IPS-11a (cell line): Measurements from ENCODE around the gene NADSYN1.

Experiments
- H3K4me3 ChIP-seq: one replicate; pipeline ENCODE4 v1.5.1; 2013; ENCODE audit warnings: low read depth, low read length, control low read depth

NADSYN1 gene

DNA sequence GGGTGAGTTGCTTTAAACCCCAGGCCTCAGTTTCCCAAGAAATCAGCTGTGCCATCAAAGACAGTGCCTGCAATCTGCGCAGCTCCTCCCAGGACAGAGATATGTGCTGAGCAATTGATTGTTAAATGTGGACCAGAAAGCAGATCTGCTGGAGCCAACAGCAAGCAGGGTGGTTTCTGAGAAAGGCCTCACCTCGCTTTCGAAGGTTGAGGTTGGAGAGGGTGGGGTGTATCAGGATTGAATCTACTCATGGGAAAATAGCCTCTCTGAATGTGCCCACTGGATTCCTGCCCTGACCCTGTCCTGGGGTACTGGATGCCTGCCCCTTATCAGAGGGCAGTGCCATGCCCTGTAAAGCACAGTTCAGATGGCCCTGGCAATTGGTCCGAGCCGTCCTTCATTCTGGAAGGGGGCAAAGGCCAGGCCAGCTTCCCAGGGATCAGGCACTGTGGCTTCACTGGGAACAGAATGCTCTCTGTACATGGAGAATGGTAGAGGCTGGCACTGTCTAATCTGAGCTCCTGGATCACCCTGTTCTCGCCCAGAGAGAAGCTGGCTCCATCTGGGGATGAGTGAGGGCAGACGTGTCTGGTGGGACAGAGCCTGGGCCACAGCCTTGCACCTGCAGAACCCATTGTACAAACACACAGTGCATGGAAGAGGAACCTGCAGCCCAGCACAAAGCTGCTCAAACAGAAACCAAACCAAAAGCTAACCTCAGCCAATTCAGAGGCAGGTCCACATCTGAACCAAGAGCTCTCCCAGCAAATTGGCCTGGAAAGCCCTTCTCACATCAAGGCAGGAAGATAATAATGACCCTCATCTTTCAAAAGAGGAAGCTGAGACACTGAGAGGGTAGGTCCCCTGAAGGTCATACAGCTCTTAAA is 20.0 kb upstream of the NADSYN1 start:
- H3K4me3 ChIP-seq: no peak overlapping the region

DNA sequence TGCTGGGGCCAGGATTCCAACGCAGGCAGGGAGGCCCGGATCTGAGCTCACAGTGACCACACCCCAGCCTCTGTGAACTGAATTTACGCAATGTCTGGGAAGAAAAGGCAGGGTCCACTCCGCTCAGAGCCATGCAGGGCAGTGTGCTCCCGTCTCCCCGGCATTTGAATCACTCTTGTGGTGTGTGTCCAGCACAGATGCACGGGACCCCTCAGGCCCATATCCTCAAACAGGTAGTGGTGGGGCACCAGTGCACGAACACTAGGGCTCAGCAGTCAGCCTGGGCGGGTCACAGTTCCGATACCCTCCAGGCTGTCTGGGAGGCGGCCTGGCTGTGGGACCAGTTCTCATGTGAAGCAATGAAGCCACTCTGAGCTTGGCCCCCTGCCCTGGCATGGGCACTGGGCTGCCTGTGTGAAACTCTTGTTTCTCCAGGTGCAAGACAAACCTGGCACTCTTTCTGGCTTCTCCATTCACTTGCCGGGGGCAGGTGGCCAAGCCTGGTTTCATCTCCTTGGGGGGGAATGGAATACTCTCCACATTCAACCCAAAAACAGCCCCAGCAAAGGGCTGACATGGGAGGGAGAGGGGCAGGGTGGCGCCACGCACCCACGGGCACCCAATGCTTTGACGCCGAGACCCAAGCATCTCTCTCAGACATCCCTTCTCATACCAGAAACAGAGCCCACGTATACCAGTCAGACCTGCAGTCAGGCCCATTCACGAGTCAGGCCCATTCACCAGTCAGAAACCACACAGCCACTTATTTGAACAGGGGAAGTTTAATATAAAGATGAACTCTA is 19.2 kb upstream of the NADSYN1 start:
- no peak overlapping the region for H3K4me3 ChIP-seq

GRCh38 chr11:71434576-71435130 is 18.4 kb upstream of the NADSYN1 start:
- H3K4me3 ChIP-seq: no peak overlapping the region

DNA sequence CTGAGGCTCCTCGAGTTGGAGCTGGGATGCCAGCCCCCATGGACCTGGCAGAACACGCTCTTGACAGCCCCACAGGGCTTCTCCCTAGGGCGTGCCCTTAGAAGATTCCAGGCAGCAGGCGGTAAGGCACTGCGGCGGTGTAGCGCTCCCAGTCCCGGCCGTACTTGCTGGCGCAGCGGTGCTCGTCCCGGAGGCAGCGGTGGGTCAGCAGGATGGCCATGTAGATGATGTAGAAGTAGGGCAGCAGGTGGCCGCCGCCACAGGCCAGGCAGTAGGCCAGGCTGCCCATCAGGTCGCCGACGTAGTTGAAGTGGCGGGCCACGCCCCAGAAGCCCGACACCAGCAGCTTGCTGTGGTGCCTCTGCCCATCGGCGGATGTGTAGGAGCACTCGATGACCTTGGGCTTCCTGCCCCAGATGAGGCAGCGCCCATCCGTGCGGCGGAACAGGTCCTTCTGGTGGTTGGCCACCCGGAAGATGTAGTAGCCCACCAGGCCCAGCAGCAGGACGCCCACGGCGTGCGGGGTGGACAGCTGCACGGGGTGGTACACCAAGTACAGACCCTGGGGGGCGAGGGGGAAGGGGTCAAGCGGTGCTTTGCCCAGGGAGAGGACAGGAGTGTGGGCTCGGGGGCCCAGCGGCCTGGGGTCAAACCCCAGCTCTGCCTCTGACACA is 17.6 kb upstream of the NADSYN1 start:
- no peak overlapping the region for H3K4me3 ChIP-seq

- no peak overlapping the region for H3K4me3 ChIP-seq
These were observed 16.1 kb upstream of the NADSYN1 start for GRCh38 chr11:71436861-71437260.

GRCh38 chr11:71437399-71437798 is 15.6 kb upstream of the NADSYN1 start:
- H3K4me3 ChIP-seq: no peak overlapping the region

DNA sequence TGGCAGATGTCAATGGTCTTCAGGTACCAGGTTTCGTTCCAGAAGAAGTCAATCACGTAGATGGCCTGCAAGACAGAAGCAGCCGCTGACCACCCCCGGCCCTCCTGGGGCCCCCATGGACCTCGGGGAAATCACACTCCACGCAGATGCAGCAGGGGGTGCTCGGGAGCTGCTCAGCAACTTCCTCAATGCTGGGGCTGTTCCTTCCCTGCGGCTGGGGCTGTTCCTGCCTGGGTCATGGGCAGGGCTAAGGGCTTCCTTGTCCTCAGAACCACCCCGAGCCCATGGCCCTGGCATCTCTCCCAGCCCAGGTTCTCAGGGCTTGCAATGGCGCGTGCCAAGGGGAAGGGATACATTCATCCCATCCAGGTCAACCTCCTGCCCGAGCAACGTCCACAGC is 15.1 kb upstream of the NADSYN1 start:
- H3K4me3 ChIP-seq: no peak overlapping the region

DNA sequence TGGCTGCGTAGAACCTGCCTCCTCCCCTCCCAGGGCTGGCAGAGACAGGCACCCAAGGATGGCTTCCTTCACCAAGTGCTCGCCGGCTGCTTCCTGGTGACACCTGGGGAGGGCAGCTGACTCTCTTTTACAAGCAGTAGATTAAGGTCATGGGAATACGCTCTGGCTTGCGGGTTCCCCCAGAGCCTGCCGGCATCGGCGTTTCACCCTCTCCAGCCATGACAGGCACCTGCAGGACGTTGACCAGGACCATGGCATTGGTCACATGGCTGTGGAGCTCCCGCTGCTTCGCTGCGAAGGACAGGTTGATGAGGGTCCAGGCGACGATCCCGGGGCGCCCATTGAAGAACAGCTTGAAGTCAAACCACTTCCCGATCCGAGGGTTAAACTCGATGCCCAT is 14.4 kb upstream of the NADSYN1 start:
- H3K4me3 ChIP-seq: no peak overlapping the region

GRCh38 chr11:71440021-71440755 is 12.8 kb upstream of the NADSYN1 start:
- no peak overlapping the region for H3K4me3 ChIP-seq

GRCh38 chr11:71441251-71441650 is 11.8 kb upstream of the NADSYN1 start:
- no peak overlapping the region for H3K4me3 ChIP-seq

GRCh38 chr11:71442123-71442522 is 10.9 kb upstream of the NADSYN1 start:
- H3K4me3 ChIP-seq: no peak overlapping the region

GRCh38 chr11:71442880-71443279 is 10.1 kb upstream of the NADSYN1 start:
- no peak overlapping the region for H3K4me3 ChIP-seq

GRCh38 chr11:71443736-71444445 is 9.1 kb upstream of the NADSYN1 start:
- H3K4me3 ChIP-seq: no peak overlapping the region

GRCh38 chr11:71444811-71445210 is 8.2 kb upstream of the NADSYN1 start:
- no peak overlapping the region for H3K4me3 ChIP-seq

DNA sequence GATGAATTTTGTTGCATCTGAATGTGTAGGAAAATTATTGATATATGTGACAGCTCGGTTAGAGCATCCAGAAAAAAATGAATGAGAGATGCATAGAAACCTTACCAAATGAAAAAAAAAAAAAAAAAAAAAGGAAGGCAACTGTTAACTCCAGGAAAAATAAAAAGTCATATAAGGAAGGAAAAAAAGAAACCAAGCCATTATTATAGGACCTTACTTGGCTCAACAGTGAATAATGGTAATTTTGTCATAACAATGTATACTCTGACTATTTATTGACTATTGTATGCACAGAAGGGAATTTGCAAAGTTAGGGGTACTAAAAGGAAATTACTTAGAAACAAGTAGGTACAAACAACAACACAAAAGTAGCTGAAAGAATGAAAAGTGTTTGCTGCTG is 6.9 kb upstream of the NADSYN1 start:
- no peak overlapping the region for H3K4me3 ChIP-seq

DNA sequence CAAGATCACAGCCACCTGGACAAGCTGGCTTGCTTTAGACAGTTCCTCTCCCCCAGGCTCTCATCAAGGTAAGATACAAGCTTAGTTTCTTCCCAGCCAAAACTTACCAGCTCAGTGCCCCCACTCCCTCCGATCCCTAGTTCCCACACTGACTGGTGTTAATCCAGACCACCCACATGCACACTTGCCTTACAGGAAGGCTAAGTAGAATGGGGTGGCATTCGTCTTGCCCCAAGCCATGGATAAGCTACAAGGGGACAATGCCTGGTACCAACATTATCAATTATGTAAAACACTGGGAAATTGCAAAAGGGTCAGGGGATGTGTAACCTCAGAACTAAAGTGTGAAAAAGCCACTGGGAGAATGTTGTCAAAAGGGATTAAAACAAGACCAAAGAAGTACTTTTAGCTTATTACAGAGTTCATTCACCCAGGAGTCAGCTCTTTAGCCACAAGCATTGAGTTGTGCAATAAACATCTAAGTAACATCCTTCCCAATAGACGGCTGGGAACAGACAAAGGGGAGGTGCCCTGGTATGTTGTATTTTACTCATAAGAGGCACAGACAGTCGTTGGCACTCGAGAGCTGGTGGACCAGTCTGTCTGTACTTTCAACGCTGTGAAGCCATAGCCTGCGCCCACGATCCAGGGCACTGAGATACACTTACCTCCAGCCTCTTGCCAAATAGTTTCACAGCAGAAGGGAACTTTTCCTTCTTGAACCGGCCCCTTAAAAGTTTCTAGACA is 5.9 kb upstream of the NADSYN1 start:
- peak overlapping the region; percentile 69 for H3K4me3 ChIP-seq

- H3K4me3 ChIP-seq: peak overlapping the region; percentile 69
These were observed 5.2 kb upstream of the NADSYN1 start for GRCh38 chr11:71447791-71448256.

DNA sequence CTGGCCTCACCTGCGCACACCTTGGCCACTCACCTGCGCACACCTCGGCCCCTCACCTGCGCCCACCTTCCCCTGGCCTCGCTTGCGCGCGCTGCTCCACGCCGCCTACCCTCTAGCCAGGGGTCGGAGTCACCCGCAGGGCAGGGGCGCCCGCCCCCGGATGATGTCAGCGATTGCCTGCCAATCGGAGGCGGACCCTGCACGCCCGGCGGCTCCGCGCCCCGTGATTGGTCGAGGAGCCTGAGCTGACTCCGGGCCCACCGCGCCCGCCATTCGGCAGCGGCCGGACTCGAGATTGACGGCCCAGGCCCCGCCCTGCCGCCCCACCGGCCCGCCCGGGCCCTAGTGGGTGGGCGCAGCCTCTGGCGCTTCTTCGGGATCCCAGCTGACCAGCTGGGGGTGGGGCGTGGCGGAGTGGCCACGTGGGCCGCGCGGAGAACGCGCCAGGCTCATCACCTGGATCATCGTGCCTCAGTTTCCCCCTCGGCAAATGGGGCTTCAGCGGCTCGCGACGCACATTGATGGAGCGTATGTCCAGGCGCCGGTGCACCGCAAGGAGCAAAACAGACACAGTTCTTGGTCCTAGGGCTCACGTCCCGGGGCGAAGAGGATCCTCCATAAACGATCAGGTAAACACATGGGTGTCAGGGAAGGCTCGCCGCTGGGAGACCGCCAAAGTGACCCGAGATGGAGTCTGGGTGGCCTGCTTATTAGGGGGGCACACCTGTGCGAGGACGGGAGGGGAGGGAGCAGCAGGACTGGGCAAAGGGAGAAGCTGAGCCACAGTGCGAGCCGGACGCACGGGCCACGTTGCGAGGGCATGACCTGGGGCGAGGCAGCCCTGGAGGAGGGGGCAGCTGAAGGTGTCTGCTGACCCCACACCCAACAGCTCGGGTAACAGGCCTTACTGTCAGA is 4.5 kb upstream of the NADSYN1 start, which contains the start of gene DHCR7:
DHCR7 (minus strand) TSS at position 137 of the 915 bp plus-strand sequence. CDS start 3,441 bp downstream, outside the sequence.
- H3K4me3 ChIP-seq: peak within 1 kb of the TSS; percentile 69
